HepG2 (cell line): ENCODE measurements around the gene KCNAB1. TPM values are rescaled to one million over a fixed set of nuclear protein-coding genes. Genes with fewer than 3 reads are reported as not detected.
"Not testable (repeated sequence)": the region's sequence is repeated elsewhere in the genome, so short reads cannot be mapped to it uniquely, and the experiment has no call there.

Source experiments
- ATAC-seq: fragments of 200-7000 bp; cut with Tn5 transposase; 3 replicates; pipeline ENCODE4 v1.9.1; 2020; ENCODE audit warnings: mild to moderate bottlenecking, moderate library complexity
- BruUV-seq: library from RNA; stranded (reverse); fragments of 400-500 nt; replicated peaks from 2 replicates; lab custom pipeline; 2021; lab: Mats Ljungman, UMichigan
- CTCF ChIA-PET: fragments of 300-600 bp; formaldehyde crosslinking; extraction: SDS; loops from one replicate; lab custom pipeline; 2021; ENCODE audit warnings: low total read pairs, inconsistent platforms, low intra/inter-chr PET ratio; lab: Yijun Ruan, JAX
- POLR2A ChIA-PET: fragments of 350-600 bp; sonication (Branson Sonifier 250); formaldehyde crosslinking; loops from one replicate; lab custom pipeline; 2020; ENCODE audit warnings: antibody characterized with exemption, inconsistent platforms; lab: Yijun Ruan, JAX
- DNase-seq: peaks from one replicate; pipeline ENCODE4 v3.0.0-alpha.2; 2015; ENCODE audit warnings: low spot score
- FAIRE-seq: peaks from 3 replicates; lab custom pipeline; 2011; peaks lifted over from hg19 to GRCh38; lab: Jason Lieb, UNC
- H2AFZ ChIP-seq: one replicate; pipeline ENCODE4 v1.6.1; 2011; ENCODE audit warnings: low read length, inconsistent platforms
- H3K27ac ChIP-seq: fragments of 300-600 bp; 3 replicates; pipeline ENCODE4 v1.8.0; 2011; ENCODE audit warnings: mixed run types, mild to moderate bottlenecking, mixed read lengths, low read length, inconsistent platforms; ENCODE audit not compliant: insufficient read depth; ENCODE audit errors: extremely low read length
- H3K27me3 ChIP-seq, 2 experiments: fragments of 200-600 bp in 1 of 2; 2 replicates in 1 of 2; 3 replicates in 1 of 2; pipeline versions ENCODE4 v1.6.0 to v1.8.0; 2011; ENCODE audit warnings: low read length in 2 of 2, mild to moderate bottlenecking in 2 of 2, moderate library complexity in 2 of 2, inconsistent platforms in 1 of 2; ENCODE audit not compliant: insufficient read depth in 2 of 2, control insufficient read depth in 1 of 2
- H3K36me3 ChIP-seq, 2 experiments: fragments of 200-600 bp in 1 of 2; replicated peaks in 1 of 2; 2 replicates in 1 of 2; 3 replicates in 1 of 2; pipeline versions ENCODE4 v1.5.1 to v1.8.0; 2011; ENCODE audit warnings: low read length in 2 of 2, inconsistent platforms in 1 of 2; ENCODE audit not compliant: insufficient read depth in 2 of 2, control insufficient read depth in 1 of 2
- H3K4me1 ChIP-seq: 2 replicates; pipeline ENCODE4 v1.5.1; 2012; ENCODE audit warnings: low read length, inconsistent platforms; ENCODE audit not compliant: insufficient read depth
- H3K4me2 ChIP-seq: 2 replicates; pipeline ENCODE4 v1.6.0; 2011; ENCODE audit warnings: low read depth, low read length, inconsistent platforms
- H3K4me3 ChIP-seq, 3 experiments: fragments of 200-600 bp in 1 of 3; sonication (generic), shearing (Covaris generic) in 1 of 3; replicated peaks in 1 of 3; 2 replicates each; pipeline ENCODE4 v1.5.1; 2011 to 2016; ENCODE audit warnings: low read length in 3 of 3, inconsistent platforms in 2 of 3, low read depth in 2 of 3, mild to moderate bottlenecking in 2 of 3, control low read depth in 1 of 3, mixed read lengths in 1 of 3; ENCODE audit not compliant: insufficient read depth in 1 of 3
- H3K79me2 ChIP-seq: one replicate; pipeline ENCODE4 v1.6.1; 2011; ENCODE audit warnings: low read length, inconsistent platforms; ENCODE audit not compliant: insufficient read depth
- H3K9ac ChIP-seq: 2 replicates; pipeline ENCODE4 v1.6.0; 2011; ENCODE audit warnings: mild to moderate bottlenecking, low read depth, low read length, inconsistent platforms; ENCODE audit not compliant: insufficient read depth
- H3K9me3 ChIP-seq: 2 replicates; pipeline ENCODE4 v1.5.1; 2012; ENCODE audit warnings: mild to moderate bottlenecking, low read length
- H4K20me1 ChIP-seq: 2 replicates; pipeline ENCODE4 v1.6.0; 2011; ENCODE audit warnings: inconsistent platforms, mild to moderate bottlenecking, low read length, moderate library complexity; ENCODE audit not compliant: insufficient read depth
- GZF1 ChIP-seq: sonication (generic); formaldehyde crosslinking; IDR thresholded peaks from 2 replicates; pipeline ENCODE4 v1.5.1; 2020; ENCODE audit warnings: mild to moderate bottlenecking, missing genetic modification reagents
- ISX ChIP-seq: sonication (generic); formaldehyde crosslinking; conservative IDR thresholded peaks from 2 replicates; pipeline ENCODE4 v1.5.0; 2020; ENCODE audit warnings: missing genetic modification reagents
- KDM4B ChIP-seq: sonication (generic); formaldehyde crosslinking; IDR thresholded peaks from 2 replicates; pipeline ENCODE4 v1.4.0; 2020; ENCODE audit warnings: missing genetic modification reagents
- KLF6 ChIP-seq: IDR thresholded peaks from 2 replicates; pipeline ENCODE4 v1.8.0; 2016; ENCODE audit warnings: missing biosample characterization, missing genetic modification reagents
- MIER3 ChIP-seq: IDR thresholded peaks from 2 replicates; pipeline ENCODE4 v1.6.1; 2016; ENCODE audit warnings: missing compliant biosample characterization, borderline replicate concordance
- NFIB ChIP-seq: sonication (generic); formaldehyde crosslinking; IDR thresholded peaks from 2 replicates; pipeline ENCODE4 v1.9.0; 2021; ENCODE audit warnings: missing genetic modification reagents, mild to moderate bottlenecking, borderline replicate concordance
- NFIC ChIP-seq: IDR thresholded peaks from 2 replicates; pipeline ENCODE4 v1.6.1; 2012; ENCODE audit warnings: mild to moderate bottlenecking, low read length, inconsistent platforms
- RCOR2 ChIP-seq: IDR thresholded peaks from 2 replicates; pipeline ENCODE4 v1.6.1; 2016; ENCODE audit warnings: missing biosample characterization, missing genetic modification reagents
- TIGD3 ChIP-seq: sonication (generic); formaldehyde crosslinking; IDR thresholded peaks from 2 replicates; pipeline ENCODE4 v1.5.1; 2020; ENCODE audit warnings: mild to moderate bottlenecking, missing genetic modification reagents, borderline replicate concordance
- ZFP41 ChIP-seq: sonication (generic); formaldehyde crosslinking; IDR thresholded peaks from 2 replicates; pipeline ENCODE4 v1.4.0; 2020; ENCODE audit warnings: mild to moderate bottlenecking, missing genetic modification reagents, borderline replicate concordance
- ZNF10 ChIP-seq: sonication (generic); formaldehyde crosslinking; IDR thresholded peaks from 2 replicates; pipeline ENCODE4 v1.4.0; 2020; ENCODE audit warnings: mild to moderate bottlenecking, low read depth, missing genetic modification reagents, borderline replicate concordance
- ZNF354B ChIP-seq: sonication (generic); formaldehyde crosslinking; IDR thresholded peaks from 2 replicates; pipeline ENCODE4 v1.8.0; 2022; ENCODE audit warnings: mild to moderate bottlenecking, missing genetic modification reagents
- ZNF558 ChIP-seq: sonication (generic); formaldehyde crosslinking; IDR thresholded peaks from 2 replicates; pipeline ENCODE4 v1.9.0; 2022; ENCODE audit warnings: mild to moderate bottlenecking, missing genetic modification reagents, borderline replicate concordance
- WGBS: methylation state at CpG from one replicate; pipeline ENCODE4 v1.1.6; 2017; ENCODE audit warnings: low lambda C conversion rate; 5-methylcytosine and 5-hydroxymethylcytosine counted together
- in situ Hi-C: cut with HindIII; loops from 2 replicates; pipeline ENCODE4 v1.10.0; 2017; ENCODE audit warnings: low pct_unique_long_range_greater_than_20kb; ENCODE audit not compliant: extremely low pct_ligation_motif_present
- intact Hi-C: fragments of 100-400 bp; cut with micrococcal nuclease; formaldehyde crosslinking; loops from one replicate; pipeline ENCODE4 v1.10.0; 2022; ENCODE audit not compliant: unreplicated experiment
- polyA plus RNA-seq, 8 experiments: library from polyadenylated mRNA; depleted of rRNA in 3 of 8; stranded (reverse) in 7 of 8; unstranded in 1 of 8; fragments of >200 nt; fragmentation: Illumina TruSeq in 4 of 8; extraction: Trizol in 4 of 8; gene quantifications; 2 replicates each; pipeline versions ENCODE4 v1.2.1 to v1.2.3, GENCODE V29; 2011 to 2016; ENCODE audit warnings: low read depth in 4 of 8, missing spikeins in 1 of 8, mixed read lengths in 1 of 8; ENCODE audit not compliant: insufficient read depth in 1 of 8
- total RNA-seq, 5 experiments: library from RNA; depleted of rRNA; stranded (reverse); fragments of >200 nt; fragmentation: Illumina TruSeq; extraction: Trizol; gene quantifications; 2 replicates each; pipeline ENCODE4 v1.2.3, GENCODE V29; 2016; ENCODE audit warnings: low read depth in 1 of 5

The KCNAB1 gene
- total and polyA plus RNA-seq, 2 of the 13 experiments (the other 11 are each of a cell fraction or from before 2014, with no cell fraction given): not detected

- BruUV-seq, POLR2A ChIA-PET, H3K9me3 ChIP-seq, H3K27ac ChIP-seq, H3K27me3 ChIP-seq, intact Hi-C loops, in situ Hi-C loops, H3K36me3 ChIP-seq, H3K4me1 ChIP-seq, H3K79me2 ChIP-seq, ATAC-seq, H4K20me1 ChIP-seq, H2AFZ ChIP-seq, H3K9ac ChIP-seq, FAIRE-seq, DNase-seq, CTCF ChIA-PET, H3K4me2 ChIP-seq, H3K4me3 ChIP-seq: not testable (repeated sequence)
- WGBS: 63% methylated on average over 7 of the region's 8 CpGs
Observed at GRCh38 chr3:156569016-156569415, 448.6 kb downstream of the KCNAB1 start.

- DNase-seq, H3K79me2 ChIP-seq, intact Hi-C loops, CTCF ChIA-PET, H4K20me1 ChIP-seq, in situ Hi-C loops, BruUV-seq, FAIRE-seq, H3K36me3 ChIP-seq, H3K4me1 ChIP-seq, POLR2A ChIA-PET, H3K4me2 ChIP-seq, H3K27ac ChIP-seq, H2AFZ ChIP-seq, H3K9ac ChIP-seq, H3K4me3 ChIP-seq, ATAC-seq, H3K9me3 ChIP-seq, H3K27me3 ChIP-seq: not testable (repeated sequence)
- 24% methylated on average over 4 of the region's 4 CpGs for WGBS
Observed at GRCh38 chr3:156569881-156570280, 449.5 kb downstream of the KCNAB1 start.

- H3K4me1 ChIP-seq: no peaks in the 10 kb centered on the region
- no TSS peak for BruUV-seq
- H3K27me3 ChIP-seq: no peaks in the 10 kb centered on the region
- ATAC-seq (no peak), FAIRE-seq (no peak), DNase-seq (no peak)
- H3K27ac ChIP-seq: no peak overlapping the region
- 55% methylated on average over 3 of the region's 3 CpGs for WGBS
- in situ Hi-C loops: no loop called here
- no peaks in the 10 kb centered on the region for H3K79me2 ChIP-seq
- ChIA-PET CTCF (no interaction called here), POLR2A (no interaction called here)
- H2AFZ ChIP-seq: no peak overlapping the region
- intact Hi-C loops: no loop called here
- no peak overlapping the region for H3K4me3 ChIP-seq
- no peaks in the 10 kb centered on the region for H4K20me1 ChIP-seq
- no peaks in the 10 kb centered on the region for H3K9me3 ChIP-seq
- no peaks in the 10 kb centered on the region for H3K36me3 ChIP-seq
- no peak overlapping the region for H3K9ac ChIP-seq
- H3K4me2 ChIP-seq: no peak overlapping the region
- TF ChIP-seq RCOR2 (CRISPR knock-in tag) (no peak), ZFP41 (CRISPR knock-in tag) (no peak), GZF1 (no peak), ISX (CRISPR knock-in tag) (no peak), KDM4B (no peak), KLF6 (no peak), NFIB (CRISPR knock-in tag) (no peak), ZNF10 (CRISPR knock-in tag) (no peak), MIER3 (CRISPR knock-in tag) (no peak), ZNF558 (no peak), NFIC (no peak), TIGD3 (CRISPR knock-in tag) (no peak), ZNF354B (CRISPR knock-in tag) (no peak)
Observed at GRCh38 chr3:156575641-156576040, 455.3 kb downstream of the KCNAB1 start.
